C4-2B (cell line): ENCODE measurements around the gene ADAMTS18.

Source experiments
- CTCF ChIP-seq: fragments of 450-650 bp; conservative IDR thresholded peaks from 2 replicates; pipeline ENCODE4 v1.5.1; 2017; ENCODE audit warnings: mild to moderate bottlenecking
- ZFX ChIP-seq: fragments of 450-650 bp; IDR thresholded peaks from 2 replicates; pipeline ENCODE4 v1.6.1; 2017

- no peak for TF ChIP-seq CTCF
- no peak for TF ChIP-seq ZFX
Measured at GRCh38 chr16:77383606-77384187, 51.1 kb downstream of the ADAMTS18 start.
